Superior temporal gyrus (tissue), 1 donor: ENCODE data around the gene CCDC102A.
"Not testable (repeated sequence)": the region's sequence is repeated elsewhere in the genome, so short reads cannot be mapped to it uniquely, and the experiment has no call there.

Experiments used
- DNase-seq: peaks from one replicate; pipeline ENCODE4 v3.0.0-alpha.2; 2016; ENCODE audit errors: extremely low spot score

Gene CCDC102A

GRCh38 chr16:57536306-57537193, at the start of gene CCDC102A:
Gene CCDC102A, minus strand, starts transcription at chr16:57536571. Its CDS starts 7,394 bp downstream, at chr16:57529177.
- DNase-seq: no peak

DNA sequence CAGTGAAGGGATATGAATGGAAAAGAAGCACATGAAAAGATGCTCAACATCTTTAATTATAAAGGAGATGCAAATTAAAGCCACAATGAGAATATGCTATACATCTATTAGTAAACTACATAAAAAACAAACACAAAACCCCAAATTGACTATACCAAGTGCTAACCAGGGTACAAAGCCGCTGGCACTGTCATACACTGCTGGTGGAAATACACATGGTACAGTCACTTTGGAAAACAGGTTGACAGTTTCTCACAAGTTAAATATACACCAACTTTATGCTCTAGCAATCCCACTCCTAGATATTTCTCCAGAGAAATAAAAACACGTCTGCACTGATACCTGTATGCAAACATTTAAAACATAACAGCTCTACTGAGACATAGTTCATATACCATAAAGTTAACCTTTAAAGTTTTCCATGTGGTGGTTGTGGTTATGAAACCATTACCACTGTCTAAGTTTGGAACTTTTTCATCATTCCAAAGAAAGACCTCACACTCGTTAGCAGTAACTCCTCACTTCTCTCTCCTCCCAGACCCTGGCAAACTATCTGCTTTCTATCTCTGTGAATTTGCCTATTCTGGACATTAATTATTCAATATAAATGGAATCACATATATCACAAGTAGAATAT, 48.8 kb upstream of the CCDC102A start:
- no peak for DNase-seq

- no peak for DNase-seq
Observed at GRCh38 chr16:57579361-57579665, 42.9 kb upstream of the CCDC102A start.

DNA sequence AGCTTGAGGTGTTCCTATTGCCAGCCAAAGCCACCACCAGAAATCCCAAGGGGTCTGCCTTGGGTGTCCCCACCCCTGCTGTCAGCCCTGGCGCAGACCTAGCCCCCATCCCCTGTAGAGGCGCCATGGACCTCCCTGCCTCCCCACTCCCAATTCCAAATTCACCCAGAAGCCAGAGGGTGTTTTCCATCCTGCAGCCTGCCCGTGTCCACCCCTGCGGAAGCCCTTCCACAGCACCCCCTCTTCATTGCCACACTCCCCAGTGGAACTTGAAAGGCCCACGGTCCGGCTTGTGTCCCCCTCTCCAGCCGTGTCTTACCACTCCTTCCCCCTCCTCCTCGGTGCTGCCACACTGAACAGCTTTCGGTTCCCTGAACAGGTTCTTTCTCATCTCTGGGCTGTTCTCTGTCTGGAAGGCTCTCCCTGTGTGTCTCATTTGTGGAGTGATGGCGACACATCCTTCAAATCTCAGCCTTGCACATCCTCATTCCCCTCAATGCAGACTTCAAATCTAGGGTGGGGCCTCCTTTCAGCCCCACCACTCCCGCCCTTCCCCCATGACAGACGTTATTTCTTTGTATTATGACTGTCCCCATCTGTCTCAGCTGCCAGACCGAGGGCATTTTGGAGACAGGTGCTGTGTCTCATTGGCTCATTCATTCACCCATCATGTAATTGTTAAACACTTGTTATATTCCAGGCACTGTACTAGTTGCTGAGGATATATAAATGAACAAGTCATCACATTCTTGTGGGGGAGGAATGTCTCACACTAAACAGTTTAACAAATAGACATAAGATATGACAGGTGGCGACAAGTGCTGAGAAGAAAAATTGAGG, 42.4 kb upstream of the CCDC102A start:
- DNase-seq: no peak

GRCh38 chr16:57577691-57578224, 41.4 kb upstream of the CCDC102A start:
- no peak for DNase-seq

DNA sequence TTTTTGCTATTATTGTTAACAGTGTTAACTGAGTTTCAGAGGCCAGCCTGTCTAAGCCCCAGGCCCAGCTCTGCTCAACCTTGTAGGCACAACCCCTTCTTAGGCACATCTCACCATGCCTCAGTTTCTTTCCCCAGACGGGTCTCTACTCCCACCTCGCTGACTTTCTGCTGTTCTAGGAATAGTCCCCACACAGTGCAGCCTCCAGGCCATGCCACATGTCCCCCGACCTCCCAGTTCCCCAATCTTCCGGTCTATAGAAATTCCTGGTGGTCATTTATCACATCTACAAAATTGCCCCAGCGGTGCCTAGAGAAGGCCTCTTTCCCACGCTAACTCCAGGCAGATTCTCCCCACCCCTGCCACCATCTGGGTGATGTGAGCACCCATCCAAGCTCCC, 40.8 kb upstream of the CCDC102A start:
- DNase-seq: no peak

GRCh38 chr16:57576429-57576870, 40.1 kb upstream of the CCDC102A start:
- DNase-seq: peak; percentile 90

DNA sequence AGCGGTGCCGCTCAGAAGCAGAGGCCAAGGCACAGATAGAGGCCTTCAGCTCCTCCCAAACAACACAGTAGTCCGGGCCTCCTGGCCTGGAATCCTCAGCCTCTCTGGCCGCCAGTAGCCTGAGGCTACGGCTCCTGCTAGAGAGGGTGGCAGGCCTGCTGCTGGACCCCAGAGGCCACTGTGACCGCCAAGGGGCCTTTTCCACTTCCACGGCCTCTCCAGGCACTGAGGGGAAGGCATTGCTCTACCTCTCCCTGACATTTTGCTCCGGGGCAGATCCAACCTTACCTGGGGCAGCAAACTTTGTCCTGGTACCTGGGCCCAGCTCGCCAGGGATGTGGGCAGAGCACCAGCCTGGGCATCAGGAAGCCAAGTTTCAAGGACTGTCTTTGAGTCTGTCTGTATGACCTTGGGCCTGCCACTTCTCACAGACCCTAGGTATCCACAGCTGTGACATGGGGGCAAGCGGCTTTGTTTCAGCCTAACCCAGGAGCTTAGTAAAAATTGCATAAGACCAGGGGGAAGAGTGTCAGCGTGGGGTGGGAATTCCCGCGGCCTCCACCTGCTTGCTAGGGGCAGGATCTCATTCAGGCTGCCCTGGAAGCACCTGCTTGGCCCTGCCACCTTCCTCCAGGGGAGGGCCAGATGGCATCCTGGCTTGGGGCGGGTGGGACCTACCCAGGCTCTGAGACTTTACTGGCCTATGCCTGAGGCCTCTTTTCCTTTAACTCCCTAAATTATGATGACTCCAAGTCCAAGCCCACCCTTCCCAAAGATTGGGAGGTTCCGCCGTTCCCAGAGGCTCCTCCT, 39.3 kb upstream of the CCDC102A start:
- no peak for DNase-seq

DNA sequence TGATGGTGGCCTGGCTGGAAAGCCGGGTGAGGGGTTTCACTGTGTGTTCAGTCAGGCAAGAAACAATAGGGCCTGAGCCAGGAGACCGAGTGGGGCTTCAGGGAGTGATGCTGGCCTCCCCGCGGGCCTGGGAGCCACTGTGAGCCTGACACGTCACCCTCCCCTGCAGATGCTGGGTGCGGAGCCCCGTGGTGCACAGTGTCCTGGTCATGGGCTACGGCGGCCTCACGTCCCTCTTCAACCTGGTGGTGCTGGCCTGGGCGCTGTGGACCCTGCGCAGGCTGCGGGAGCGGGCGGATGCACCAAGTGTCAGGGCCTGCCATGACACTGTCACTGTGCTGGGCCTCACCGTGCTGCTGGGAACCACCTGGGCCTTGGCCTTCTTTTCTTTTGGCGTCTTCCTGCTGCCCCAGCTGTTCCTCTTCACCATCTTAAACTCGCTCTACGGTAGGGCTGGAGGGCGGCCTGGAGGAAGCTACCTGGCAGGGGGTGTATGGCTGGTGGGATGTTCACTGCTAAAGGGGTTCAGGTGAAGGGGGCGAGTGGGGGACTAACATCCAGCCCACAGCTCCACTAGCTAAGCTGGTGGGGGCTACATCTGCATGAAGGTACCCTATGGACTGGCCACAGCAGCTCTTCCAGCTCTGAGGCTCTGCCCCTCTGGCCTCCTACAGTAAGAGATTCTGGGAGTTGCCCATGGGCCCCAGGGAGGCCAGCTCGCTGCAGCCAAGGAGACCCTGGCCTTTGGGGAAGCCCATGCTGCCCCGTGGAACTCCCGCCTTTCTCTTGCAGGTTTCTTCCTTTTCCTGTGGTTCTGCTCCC, 38.5 kb upstream of the CCDC102A start:
- DNase-seq: no peak

GRCh38 chr16:57574086-57574485, 37.7 kb upstream of the CCDC102A start:
- no peak for DNase-seq

- DNase-seq: no peak
Observed at GRCh38 chr16:57572978-57573728, 36.8 kb upstream of the CCDC102A start.

DNA sequence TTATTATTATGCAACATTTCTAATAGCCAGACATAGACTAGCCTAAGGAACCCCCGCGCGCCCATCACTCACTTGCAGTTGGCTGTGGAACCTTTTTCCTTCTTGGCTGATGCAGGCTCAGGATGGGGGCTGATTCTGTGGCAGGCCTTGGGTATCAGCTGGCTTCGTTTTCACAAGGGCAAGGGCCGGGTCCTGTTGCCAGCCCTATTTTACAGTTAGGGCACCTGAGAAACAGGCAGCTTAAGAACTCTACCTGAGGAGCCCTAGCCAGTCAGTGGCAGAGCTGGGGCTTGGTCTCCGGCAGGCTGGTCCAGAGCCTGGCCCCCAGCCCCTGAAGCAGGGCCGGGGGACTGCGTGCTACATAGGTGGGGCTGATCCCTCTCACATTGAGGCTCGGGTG, 34.7 kb upstream of the CCDC102A start:
- DNase-seq: no peak

DNA sequence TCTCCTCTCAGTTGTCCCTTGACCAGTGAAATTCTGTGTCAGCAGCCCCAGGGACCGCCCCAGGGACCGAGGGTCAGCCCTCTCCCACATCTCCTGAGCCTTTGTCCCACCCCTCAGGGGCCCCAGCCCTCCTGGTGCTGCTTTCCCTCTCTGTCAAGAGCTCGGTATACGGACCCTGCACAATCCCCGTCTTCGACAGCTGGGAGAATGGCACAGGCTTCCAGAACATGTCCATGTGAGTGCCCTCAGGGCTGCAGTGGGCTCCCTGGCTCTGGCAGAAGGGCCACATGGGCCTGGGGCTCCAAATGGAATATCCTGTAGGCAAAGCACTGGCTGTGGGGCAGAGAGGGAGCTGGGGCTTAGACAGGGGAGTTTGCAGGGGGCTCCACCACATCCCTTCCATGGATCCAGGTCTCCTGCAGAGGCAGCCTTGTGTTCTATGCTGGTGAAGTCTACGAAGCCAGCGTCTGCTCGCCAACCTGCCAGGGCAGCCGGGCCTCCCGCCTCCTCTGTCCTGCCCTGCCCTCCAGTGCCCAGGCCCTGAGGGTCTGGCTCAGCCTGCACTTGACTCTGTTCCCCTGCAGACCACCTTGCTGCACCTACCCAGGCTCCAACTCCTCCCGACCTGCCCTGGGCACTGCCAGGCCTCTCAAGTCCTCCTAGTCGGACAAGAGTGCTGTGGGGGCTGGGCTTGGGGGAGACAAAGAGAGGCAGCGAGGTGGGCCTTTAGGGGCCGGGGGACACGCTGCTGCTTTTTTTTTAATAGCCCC, 34.1 kb upstream of the CCDC102A start:
- no peak for DNase-seq

DNA sequence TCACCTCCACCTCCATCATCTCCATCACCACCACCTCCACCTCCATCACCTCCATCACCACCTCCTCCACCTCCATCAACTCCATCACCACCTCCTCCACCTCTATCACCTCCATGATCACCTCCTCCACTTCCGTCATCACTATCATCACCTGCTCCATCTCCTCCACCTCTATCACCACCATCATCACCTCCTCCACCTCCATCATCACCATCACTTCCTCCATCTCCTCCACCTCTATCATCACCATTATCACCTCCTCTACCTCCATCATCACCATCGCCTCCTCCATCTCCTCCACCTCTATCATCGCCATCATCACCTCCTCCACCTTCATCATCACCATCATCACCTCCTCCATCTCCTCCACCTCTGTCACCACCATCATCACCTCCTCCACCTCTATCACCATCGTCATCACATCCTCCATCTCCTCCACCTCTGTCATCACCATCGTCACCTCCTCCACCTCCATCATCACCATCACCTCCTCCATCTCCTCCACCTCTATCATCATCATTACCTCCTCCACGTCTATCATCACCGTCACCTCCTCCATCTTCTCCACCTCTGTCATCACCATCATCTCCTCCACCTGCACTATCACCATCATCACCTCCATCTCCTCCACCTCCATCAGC, 33.1 kb upstream of the CCDC102A start:
- no peak for DNase-seq

- not testable (repeated sequence) for DNase-seq
Observed at GRCh38 chr16:57568772-57569171, 32.4 kb upstream of the CCDC102A start.

GRCh38 chr16:57568173-57568678, 31.9 kb upstream of the CCDC102A start:
- no peak for DNase-seq

- DNase-seq: no peak
Observed at GRCh38 chr16:57567691-57568090, 31.3 kb upstream of the CCDC102A start.

- DNase-seq: no peak
Observed at GRCh38 chr16:57566436-57566835, 30.1 kb upstream of the CCDC102A start.
